GM15510 (cell line): ENCODE results near the gene PURA.

Source experiments
- POLR2A ChIP-seq: IDR thresholded peaks from 3 replicates; pipeline ENCODE4 v1.6.1; 2011; ENCODE audit warnings: borderline replicate concordance; ENCODE audit not compliant: insufficient read length; ENCODE audit errors: extremely low read depth

The PURA gene

DNA sequence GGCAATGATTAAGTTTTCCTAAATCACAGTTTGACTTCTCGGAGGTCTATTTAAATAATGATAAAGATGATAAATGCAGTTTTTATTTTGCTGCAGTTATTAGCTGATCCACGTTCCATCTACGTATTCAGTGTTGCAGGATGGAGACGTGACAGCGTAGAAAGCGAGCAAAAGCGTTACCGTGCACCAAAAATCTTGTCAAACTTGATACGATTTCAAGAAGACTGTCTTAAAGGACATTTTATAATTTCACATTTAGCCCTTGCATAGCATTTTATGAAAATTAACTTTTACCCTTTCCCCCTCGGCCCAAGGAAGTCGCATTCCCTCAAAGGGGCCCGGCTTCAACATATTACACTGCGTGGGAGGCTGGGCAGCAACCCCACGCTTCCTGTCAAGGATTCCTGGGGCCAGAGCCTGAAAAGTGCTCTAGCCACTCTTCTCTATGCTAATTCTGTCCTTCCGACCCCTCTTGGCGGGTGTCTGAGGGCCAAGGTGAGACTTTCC, 7.1 kb upstream of the PURA start:
- no peak for TF ChIP-seq POLR2A

DNA sequence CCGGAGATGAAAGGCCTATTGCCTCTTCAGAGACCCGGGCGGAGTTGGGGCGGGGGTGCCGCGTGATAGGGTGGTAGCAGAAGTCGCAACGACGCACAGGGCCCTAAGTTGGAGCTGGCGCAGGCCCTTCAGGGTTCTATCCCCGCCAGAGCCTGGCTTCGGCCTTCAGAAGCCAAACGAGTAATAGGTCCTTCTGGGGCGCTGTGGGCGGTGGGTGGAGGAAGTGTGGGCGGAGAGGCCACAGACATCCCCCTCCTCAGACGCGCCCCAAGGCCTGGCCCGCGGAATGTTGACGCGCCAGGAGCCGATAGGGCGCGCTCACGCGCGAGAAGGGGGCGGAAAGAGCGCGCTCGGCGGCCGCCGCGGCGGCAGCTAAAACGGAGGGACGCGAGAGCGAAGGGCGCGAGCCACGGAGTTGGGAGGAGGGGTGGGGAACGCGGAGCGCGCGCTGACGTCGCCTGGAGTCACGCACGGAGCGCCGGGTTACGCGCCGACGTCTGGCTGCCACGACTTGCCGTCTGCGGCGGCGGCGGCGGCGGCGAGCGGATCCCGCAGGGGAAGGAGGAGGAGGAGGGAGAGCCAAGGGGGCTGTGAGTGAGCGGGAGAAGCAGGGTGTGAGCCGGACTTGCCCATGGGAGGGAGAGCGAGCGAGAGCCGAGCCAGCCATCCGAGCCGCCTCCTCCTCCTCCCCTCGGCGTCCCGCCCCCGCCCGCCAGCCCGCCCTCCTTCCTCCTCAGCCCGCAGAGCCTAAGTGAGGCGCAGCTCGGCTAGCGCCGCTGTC, 6.4 kb upstream of the PURA start:
- TF ChIP-seq POLR2A: peak; percentile 82

DNA sequence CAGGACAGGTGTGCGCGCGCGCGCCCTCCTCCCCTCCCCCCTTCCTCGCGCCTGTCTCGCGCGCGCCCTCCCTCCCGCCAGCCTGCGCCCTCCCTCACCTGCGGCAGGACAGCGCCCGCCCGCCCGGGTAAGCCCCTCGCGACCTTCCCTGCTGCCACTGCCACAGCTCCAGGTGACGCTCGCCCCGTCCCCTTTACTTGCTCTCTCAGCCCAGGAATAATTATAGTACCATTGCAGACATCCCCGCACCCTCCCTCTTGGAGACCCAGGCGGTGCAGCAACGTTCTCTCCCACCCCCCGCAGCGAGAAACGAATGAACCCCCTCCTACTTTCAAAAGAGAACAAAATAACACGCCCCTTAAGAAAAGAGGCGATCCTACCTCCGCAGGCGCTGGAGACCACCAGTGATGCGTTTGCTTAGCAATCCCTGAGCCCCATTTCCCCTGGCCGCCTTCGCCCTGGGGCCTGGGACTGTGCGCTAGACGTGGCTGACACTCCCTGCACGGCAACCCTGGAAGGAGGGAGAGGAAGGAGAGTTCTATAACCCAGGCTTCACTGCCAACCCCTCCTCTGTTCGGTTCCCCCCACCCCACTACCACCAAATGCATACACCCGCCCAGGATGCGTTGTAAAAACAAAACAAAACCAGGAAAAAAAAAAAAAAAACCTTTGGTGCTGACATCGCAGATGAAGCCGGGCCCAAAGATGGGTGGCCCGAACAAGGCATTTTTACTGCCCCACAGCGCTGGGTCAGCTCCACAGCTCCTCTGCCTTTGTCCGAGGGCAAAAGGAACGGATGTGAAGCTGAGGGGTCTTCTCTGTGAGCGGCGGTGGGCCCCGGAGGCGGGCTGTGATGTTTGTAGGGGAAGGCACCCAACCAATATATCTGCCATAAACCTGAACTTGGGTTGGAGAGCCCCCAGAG, 5.6 kb upstream of the PURA start:
- TF ChIP-seq POLR2A: no peak

DNA sequence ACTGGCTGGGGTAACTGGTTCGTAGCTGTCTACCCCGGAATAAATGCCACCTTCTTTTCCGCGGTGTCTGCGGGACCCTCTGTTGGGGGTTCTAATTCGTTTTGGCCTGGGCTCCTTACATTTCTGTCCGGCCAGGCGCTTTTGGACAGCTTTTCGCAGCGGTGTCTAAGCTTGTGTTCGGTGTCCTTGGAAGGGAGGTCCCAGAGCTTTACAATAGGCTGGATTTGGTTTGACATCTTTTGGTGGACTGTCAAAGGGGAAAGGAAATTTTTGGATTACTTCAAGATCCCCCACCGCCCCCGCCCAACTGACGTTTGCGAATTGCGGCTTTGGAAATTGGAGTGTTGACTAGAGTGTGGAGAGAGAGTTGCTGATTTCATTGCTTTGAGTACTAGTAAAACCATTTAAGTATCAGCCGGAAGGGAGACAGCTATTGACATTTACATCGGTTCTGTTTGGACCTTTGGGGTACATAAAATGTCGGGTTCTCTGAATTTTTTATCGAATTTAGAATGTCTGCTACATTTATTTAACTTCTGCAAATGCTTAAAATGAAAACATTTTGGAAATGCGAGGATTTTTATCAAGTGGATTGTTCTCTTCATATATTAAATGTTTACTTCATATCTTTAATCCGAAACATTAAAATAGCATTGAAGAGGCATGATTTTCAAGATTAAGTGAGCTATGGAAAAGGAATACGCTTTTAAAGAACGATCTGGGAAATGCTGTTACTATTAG, 4.7 kb upstream of the PURA start:
- TF ChIP-seq POLR2A: no peak

DNA sequence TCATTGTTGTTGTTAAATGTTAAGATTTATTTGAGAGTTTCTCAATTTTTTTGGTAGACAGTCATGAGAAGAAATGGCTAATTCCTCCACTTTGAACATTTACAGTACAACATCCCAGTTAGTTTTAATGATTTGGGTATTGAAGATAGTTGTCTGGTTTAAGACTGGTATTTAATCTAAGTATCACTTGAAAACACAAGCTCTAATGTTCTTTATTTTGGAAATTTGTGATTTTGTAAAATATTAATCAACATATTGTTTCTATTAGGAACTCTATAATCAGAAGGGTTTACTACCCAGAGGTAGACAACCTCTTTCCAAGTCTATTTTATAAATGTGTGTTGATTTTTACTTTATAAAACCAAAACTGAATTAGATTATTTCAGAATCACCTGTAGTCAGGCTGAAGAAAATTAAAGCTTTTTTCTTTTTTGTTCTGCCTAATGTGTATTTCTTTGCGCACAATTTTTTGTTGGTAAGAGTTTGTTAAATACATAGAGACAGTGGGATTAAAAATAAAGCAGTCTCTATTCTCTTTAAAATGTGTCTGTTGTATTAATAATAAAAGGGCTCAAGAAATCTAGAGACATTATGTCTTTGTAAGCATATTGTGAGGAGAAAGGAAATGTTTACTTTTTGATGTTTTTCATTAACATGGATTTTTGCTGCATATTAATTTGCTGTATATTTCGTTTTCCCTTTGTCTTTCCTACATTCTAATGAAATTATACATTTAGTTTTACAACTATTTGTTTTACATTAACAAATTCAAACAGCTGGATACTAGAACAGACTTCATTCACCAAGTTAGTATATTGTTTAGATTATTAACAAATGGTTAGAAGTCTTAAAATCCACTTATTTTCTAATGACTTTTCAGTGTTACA, 3.9 kb upstream of the PURA start:
- no peak for TF ChIP-seq POLR2A

DNA sequence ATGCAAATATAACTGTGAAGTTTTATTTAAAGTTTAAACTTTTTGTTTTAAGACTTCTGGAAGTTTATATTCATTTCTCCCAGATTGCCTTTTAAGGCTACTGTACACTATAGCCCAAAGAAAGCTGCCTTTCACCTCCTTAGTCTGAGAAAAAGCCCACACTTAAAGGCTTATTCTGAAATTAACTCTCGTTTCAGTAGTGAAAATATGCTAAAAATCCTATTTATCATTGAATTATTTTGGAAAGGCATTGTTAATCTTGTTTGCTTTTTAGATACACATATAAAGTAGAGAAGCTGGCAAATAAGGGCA, 3.3 kb upstream of the PURA start:
- TF ChIP-seq POLR2A: no peak

DNA sequence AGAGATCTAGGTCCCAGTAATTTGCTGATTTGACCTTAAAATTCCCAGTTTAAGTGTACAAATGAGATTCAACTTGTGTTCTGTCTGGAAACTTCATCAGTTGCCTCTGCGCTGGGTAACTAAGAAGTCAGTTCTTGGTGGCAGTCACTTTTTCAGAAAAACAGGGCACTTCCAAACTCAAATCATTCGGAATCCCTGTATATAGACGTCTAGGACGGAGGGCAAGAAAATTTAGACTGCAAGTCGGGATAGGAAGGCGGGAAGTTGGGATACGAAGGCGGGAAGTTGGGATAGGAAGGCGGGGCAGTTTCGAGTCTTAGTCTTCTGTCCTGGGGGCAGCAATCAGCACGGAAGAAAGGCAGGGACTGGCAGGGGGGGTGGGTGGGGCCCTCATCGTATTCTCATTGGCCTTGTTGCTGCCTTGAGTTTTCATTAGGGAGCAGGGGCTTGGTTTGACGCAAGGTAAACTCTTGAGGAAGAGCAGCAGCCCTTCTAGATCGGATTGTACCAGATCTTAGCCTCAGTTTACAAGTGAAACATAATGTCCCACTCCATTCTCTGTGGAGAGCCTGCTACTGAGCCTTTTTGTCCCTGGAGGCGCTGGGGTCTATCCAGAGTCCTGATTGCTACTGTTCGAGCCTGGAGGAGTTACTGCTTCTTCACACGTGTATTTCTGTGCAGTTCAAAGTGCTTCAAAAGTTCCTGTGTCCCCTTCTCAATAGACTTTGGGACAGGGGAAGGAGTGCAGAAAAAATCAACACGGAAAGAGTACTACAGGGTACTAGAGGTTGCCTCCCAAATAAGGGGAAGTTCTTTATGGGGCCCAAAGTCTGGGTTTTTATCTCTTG, 2.7 kb upstream of the PURA start:
- no peak for TF ChIP-seq POLR2A

DNA sequence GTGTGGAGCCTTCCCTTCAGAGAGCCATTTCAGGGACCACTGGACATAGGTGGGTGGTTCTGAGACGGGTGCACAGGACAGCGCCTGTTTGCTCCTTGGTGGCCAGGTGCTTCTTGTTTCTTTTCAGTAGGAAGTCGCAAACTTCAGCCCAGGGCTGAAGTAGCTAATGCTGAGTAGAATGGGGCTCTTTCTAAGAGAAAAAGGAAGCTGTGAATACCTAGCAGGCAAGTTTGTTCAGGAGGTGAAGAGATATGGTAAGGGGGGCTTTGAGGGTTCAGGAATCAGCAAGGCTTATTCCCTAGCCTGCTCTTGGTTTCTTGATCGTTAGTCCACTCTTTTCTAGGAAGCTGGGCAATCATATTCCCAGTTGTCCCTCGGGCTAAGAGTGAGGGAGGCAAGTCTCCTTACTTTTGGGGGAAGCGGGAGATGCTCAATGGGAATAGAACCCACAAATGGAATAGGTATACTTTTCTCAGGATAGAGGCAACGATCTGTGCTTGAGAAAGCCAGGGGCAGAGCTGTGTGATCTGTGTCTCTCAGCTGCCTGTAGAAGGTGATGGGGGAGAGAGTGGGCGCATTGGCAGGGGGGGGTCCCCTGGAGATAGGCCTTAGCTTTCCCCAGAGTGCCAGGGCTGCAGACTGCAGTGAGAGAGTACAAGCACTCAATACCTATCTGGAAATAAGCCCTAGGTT, 1.9 kb upstream of the PURA start:
- no peak for TF ChIP-seq POLR2A

DNA sequence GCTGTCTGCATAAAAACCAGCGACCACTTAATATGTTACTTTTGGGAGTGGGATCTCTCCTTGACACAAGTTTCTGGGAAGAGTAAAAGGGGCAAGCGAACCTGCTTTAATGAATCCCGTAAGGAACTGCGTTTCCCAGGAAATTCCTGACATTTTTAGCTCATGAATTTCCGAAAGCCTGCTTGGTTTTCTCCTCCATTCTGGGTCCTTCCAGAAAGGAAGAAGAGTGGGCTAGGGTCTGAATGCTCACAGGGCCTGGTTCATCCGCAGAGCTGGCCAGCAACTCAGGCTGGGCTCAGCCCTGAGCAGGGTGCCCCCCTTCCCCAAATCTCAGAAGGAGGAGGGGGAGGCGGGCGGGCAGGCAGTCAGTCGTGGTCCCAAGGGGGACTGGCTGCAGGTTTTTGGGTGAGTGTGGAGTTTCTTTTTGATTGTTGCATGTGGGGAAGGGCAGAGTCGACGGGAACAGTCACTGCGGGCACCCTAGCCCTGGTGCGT, 1.2 kb upstream of the PURA start:
- no peak for TF ChIP-seq POLR2A

DNA sequence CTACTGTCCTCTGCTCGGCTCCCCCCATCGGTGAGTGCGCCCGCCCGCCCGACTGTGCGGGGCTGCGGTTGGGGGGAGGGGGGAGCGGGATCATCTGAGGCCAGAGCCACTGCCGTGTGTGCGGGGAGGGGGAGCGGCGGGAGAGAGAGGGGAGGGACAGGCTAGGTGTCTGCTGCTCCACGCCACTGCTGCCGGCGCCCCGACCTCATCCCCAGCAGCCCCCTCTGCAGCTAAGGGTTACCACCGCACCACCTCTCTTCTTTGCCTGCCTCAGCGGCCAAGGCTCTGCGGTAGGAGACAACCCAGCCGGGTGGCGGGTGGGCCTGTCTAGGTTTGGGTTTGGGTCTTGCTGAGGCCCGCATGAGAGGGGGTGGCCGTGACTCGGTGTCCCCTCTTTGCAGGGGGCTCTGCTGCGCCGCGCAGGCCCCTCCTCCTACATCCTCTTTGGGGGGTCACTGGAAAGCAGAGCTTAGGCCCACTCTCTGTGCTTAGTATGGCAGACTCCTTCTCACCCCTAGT, 670 bp upstream of the PURA start:
- no peak for TF ChIP-seq POLR2A

DNA sequence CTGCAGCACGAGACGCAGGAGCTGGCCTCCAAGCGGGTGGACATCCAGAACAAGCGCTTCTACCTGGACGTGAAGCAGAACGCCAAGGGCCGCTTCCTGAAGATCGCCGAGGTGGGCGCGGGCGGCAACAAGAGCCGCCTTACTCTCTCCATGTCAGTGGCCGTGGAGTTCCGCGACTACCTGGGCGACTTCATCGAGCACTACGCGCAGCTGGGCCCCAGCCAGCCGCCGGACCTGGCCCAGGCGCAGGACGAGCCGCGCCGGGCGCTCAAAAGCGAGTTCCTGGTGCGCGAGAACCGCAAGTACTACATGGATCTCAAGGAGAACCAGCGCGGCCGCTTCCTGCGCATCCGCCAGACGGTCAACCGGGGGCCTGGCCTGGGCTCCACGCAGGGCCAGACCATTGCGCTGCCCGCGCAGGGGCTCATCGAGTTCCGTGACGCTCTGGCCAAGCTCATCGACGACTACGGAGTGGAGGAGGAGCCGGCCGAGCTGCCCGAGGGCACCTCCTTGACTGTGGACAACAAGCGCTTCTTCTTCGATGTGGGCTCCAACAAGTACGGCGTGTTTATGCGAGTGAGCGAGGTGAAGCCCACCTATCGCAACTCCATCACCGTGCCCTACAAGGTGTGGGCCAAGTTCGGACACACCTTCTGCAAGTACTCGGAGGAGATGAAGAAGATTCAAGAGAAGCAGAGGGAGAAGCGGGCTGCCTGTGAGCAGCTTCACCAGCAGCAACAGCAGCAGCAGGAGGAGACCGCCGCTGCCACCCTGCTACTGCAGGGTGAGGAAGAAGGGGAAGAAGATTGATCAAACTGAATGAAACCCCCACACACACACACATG, 654 bp downstream of the PURA start:
- peak; percentile 36 for TF ChIP-seq POLR2A

DNA sequence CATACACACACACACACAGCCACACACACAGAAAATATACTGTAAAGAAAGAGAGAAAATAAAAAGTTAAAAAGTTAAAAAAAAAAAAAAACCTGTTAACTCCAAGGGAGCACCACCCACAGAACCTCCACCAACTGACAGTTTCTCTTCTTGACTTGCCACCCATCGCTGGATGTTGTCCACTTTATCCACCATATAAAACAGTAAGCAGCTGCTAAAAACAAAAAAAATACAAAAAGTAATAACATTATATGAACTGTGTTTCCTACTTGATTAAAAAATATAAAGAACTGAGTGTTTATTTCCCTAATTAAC, 1.2 kb downstream of the PURA start:
- TF ChIP-seq POLR2A: no peak
